NOMO-1 treated with dmso at 0.1 percent for 144 hours (cell line): ENCODE measurements around the gene KLHDC7B.

Source experiments
- DNase-seq: peaks from one replicate; lab custom pipeline; 2025; ENCODE audit not compliant: unreplicated experiment; lab: John Stamatoyannopoulos, UW

Gene KLHDC7B

GRCh38 chr22:50547263-50547985 is 1.7 kb downstream of the KLHDC7B start:
- no peak for DNase-seq

GRCh38 chr22:50548040-50548920 is 2.6 kb downstream of the KLHDC7B start:
- no peak for DNase-seq

- DNase-seq, result no peak
Measured at GRCh38 chr22:50548921-50549790, 3.5 kb downstream of the KLHDC7B start.

GRCh38 chr22:50550395-50550794 is 4.7 kb downstream of the KLHDC7B start:
- DNase-seq, result no peak

- no peak for DNase-seq
Measured at GRCh38 chr22:50551160-50551752, 5.6 kb downstream of the KLHDC7B start.

GRCh38 chr22:50553310-50553709 is 7.6 kb downstream of the KLHDC7B start:
- no peak for DNase-seq

- no peak for DNase-seq
Measured at GRCh38 chr22:50556703-50557102, 11.0 kb downstream of the KLHDC7B start.

- DNase-seq, result no peak
Measured at GRCh38 chr22:50560034-50560433, 14.3 kb downstream of the KLHDC7B start.

GRCh38 chr22:50561401-50562358 is 16.0 kb downstream of the KLHDC7B start:
- no peak for DNase-seq

GRCh38 chr22:50562523-50563412 is 17.1 kb downstream of the KLHDC7B start, which contains the start of gene SYCE3:
TSS of gene SYCE3 (minus strand) at chr22:50562919. CDS start at chr22:50556405, 6,514 bp downstream.
- peak; percentile 93 for DNase-seq

- DNase-seq, result no peak
Measured at GRCh38 chr22:50563413-50564160, 17.9 kb downstream of the KLHDC7B start.

- DNase-seq, result no peak
Measured at GRCh38 chr22:50564289-50564688, 18.6 kb downstream of the KLHDC7B start.

- DNase-seq, result no peak
Measured at GRCh38 chr22:50567721-50568252, 22.1 kb downstream of the KLHDC7B start.

- DNase-seq, result no peak
Measured at GRCh38 chr22:50568626-50569025, 22.9 kb downstream of the KLHDC7B start.

- no peak for DNase-seq
Measured at GRCh38 chr22:50569041-50569459, 23.4 kb downstream of the KLHDC7B start.

GRCh38 chr22:50569896-50570535 is 24.3 kb downstream of the KLHDC7B start:
- DNase-seq, result no peak

GRCh38 chr22:50570861-50571260 is 25.2 kb downstream of the KLHDC7B start:
- no peak for DNase-seq
